Measurements from ENCODE around the gene ITPR2. TPM values are rescaled to one million over a fixed set of nuclear protein-coding genes. Genes with fewer than 3 reads are reported as not detected.

ITPR2 gene
- total and polyA plus RNA-seq, 2 of the 13 experiments (the other 11 are each of a cell fraction or from before 2014, with no cell fraction given) = 31.9 to 81.9 TPM

DNA sequence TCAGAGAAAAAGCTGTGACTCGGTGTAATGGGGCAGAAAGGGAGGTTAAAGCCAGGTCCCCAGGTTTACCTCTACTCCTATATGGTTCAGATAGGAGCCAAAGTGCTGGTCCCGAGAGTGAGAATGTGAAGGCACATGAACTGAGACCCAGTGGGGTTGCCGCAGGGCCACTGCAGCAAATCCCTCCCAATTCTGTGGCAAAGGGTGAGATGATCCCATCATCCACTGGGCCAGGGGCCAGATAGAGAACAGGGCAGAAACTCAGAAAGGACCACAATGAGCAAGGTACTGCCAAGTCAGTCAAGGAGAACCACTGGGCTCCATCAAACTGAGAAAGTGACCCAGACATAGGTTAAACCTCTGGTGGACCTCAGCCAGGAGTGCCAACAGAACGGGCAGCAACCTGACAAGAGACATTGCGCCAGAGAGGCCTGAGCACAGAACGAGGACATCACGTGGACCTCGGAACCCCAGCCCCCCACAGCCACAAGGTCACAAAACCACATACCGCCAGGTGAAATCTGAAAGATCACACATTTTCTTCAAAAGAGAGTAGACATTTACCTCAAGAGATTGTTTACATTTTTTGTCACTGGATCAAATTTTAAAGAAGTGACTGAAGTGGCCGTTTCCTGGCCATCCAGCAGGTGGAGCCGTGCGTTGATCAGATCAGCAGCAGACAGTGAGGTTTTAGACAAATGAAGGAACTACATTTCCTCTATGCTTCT lies 20.5 kb upstream of the ITPR2 start (continued):
- TF ChIP-seq, protein P1, sequence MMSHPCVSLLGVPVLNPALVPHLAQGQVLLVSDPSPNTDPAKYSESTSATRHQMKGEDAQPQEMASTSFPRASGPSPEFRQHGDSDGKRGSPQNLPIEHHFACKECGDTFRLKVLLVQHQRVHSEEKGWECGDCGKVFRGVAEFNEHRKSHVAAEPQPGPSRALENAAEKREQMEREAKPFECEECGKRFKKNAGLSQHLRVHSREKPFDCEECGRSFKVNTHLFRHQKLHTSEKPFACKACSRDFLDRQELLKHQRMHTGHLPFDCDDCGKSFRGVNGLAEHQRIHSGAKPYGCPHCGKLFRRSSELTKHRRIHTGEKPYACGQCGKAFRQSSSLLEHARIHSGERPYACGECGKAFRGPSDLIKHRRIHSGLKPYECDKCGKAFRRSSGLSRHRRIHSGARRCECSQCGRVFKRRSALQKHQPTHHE (CRISPR knock-in tag; IDR thresholded peaks at IDR 0.05; ENCODE audit: borderline replicate concordance) = no peak
- TF ChIP-seq ZNF792 (CRISPR knock-in tag; IDR thresholded peaks at IDR 0.05) = no peak
- no peak for TF ChIP-seq REXO4 (CRISPR knock-in tag; IDR thresholded peaks at IDR 0.05; ENCODE audit: borderline replicate concordance)
- no peak for TF ChIP-seq HNRNPK (IDR thresholded peaks at IDR 0.05; ENCODE audit: low read depth, low read length, poor library complexity, severe bottlenecking)
- TF ChIP-seq NR2F2 (IDR thresholded peaks at IDR 0.05; ENCODE audit: borderline replicate concordance, low read depth) = no peak
- TF ChIP-seq, protein P2, sequence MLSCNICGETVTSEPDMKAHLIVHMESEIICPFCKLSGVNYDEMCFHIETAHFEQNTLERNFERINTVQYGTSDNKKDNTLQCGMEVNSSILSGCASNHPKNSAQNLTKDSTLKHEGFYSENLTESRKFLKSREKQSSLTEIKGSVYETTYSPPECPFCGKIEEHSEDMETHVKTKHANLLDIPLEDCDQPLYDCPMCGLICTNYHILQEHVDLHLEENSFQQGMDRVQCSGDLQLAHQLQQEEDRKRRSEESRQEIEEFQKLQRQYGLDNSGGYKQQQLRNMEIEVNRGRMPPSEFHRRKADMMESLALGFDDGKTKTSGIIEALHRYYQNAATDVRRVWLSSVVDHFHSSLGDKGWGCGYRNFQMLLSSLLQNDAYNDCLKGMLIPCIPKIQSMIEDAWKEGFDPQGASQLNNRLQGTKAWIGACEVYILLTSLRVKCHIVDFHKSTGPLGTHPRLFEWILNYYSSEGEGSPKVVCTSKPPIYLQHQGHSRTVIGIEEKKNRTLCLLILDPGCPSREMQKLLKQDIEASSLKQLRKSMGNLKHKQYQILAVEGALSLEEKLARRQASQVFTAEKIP (CRISPR knock-in tag; IDR thresholded peaks at IDR 0.05; ENCODE audit: borderline replicate concordance) = no peak
- no peak for TF ChIP-seq SAP130 (CRISPR knock-in tag; IDR thresholded peaks at IDR 0.05; ENCODE audit: low read depth)
- TF ChIP-seq, protein P3, sequence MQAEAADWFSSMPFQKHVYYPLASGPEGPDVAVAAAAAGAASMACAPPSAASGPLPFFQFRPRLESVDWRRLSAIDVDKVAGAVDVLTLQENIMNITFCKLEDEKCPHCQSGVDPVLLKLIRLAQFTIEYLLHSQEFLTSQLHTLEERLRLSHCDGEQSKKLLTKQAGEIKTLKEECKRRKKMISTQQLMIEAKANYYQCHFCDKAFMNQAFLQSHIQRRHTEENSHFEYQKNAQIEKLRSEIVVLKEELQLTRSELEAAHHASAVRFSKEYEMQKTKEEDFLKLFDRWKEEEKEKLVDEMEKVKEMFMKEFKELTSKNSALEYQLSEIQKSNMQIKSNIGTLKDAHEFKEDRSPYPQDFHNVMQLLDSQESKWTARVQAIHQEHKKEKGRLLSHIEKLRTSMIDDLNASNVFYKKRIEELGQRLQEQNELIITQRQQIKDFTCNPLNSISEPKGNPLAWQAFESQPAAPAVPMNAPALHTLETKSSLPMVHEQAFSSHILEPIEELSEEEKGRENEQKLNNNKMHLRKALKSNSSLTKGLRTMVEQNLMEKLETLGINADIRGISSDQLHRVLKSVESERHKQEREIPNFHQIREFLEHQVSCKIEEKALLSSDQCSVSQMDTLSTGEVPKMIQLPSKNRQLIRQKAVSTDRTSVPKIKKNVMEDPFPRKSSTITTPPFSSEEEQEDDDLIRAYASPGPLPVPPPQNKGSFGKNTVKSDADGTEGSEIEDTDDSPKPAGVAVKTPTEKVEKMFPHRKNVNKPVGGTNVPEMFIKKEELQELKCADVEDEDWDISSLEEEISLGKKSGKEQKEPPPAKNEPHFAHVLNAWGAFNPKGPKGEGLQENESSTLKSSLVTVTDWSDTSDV (CRISPR knock-in tag; IDR thresholded peaks at IDR 0.05) = no peak
- no peak for TF ChIP-seq ZNF543 (CRISPR knock-in tag; IDR thresholded peaks at IDR 0.05)
- no peak for TF ChIP-seq GLI4 (CRISPR knock-in tag; IDR thresholded peaks at IDR 0.05; ENCODE audit: borderline replicate concordance)
- TF ChIP-seq MAF1 (CRISPR knock-in tag; IDR thresholded peaks at IDR 0.05; ENCODE audit: borderline replicate concordance) = no peak
- TF ChIP-seq ZNF33A (CRISPR knock-in tag; IDR thresholded peaks at IDR 0.05; ENCODE audit: borderline replicate concordance) = no peak
